CD4-positive, alpha-beta T cell (primary cell): ENCODE results near the gene FAM50A. TPM values are rescaled to one million over a fixed set of nuclear protein-coding genes. Genes with fewer than 3 reads are reported as not detected.

Experiments
- ATAC-seq: fragments of 200-7000 bp; cut with Tn5 transposase; one replicate; pipeline ENCODE4 v1.10.0; 2022; ENCODE audit warnings: mild to moderate bottlenecking; ENCODE audit not compliant: poor library complexity
- CTCF ChIA-PET: fragments of 350-600 bp; sonication (Branson Sonifier 250); formaldehyde crosslinking; loops from one replicate; lab custom pipeline; 2021; ENCODE audit warnings: antibody characterized with exemption, inconsistent platforms; lab: Charles Lee
- POLR2A ChIA-PET: fragments of 350-600 bp; sonication (Branson Sonifier 250); formaldehyde crosslinking; loops from one replicate; lab custom pipeline; 2021; ENCODE audit warnings: antibody characterized with exemption, inconsistent platforms; lab: Charles Lee
- DNase-seq, 14 experiments: peaks; one replicate each; pipeline ENCODE4 v3.0.0-alpha.2; 2013 to 2020; ENCODE audit warnings: mixed read lengths in 2 of 14
- H3K27ac ChIP-seq, 2 donors: one replicate each; pipeline versions ENCODE4 v1.5.1 to v1.7.0; 2013; ENCODE audit warnings: low read length in 2 of 2, low read depth in 1 of 2, mild to moderate bottlenecking in 1 of 2
- H3K27me3 ChIP-seq, 2 experiments: 1 replicate in 1 of 2; 2 replicates in 1 of 2; pipeline versions ENCODE4 v1.6.1 to v1.7.0; 2013; ENCODE audit warnings: low read length in 2 of 2, control low read depth in 1 of 2, mild to moderate bottlenecking in 1 of 2, moderate library complexity in 1 of 2; ENCODE audit not compliant: insufficient read depth in 2 of 2, control insufficient read depth in 1 of 2
- H3K36me3 ChIP-seq: one replicate; pipeline ENCODE4 v1.6.1; 2013; ENCODE audit warnings: low read length, control low read depth; ENCODE audit not compliant: insufficient read depth
- H3K4me1 ChIP-seq: one replicate; pipeline ENCODE4 v1.6.1; 2013; ENCODE audit warnings: low read length, control low read depth; ENCODE audit not compliant: insufficient read depth
- H3K4me3 ChIP-seq: one replicate; pipeline ENCODE4 v1.5.1; 2013; ENCODE audit warnings: mild to moderate bottlenecking, low read length, moderate library complexity
- H3K9me3 ChIP-seq, 2 experiments: 1 replicate in 1 of 2; 2 replicates in 1 of 2; pipeline versions ENCODE4 v1.6.1 to v1.7.0; 2013; ENCODE audit warnings: low read length in 2 of 2, mild to moderate bottlenecking in 2 of 2, control low read depth in 1 of 2, moderate library complexity in 1 of 2; ENCODE audit not compliant: control insufficient read depth in 1 of 2, insufficient read depth in 1 of 2
- H3K27ac Mint-ChIP-seq: one replicate; pipeline ENCODE4 v1.8.0; 2020; ENCODE audit warnings: mixed read lengths
- H3K27me3 Mint-ChIP-seq: one replicate; pipeline ENCODE4 v1.8.0; 2021; ENCODE audit warnings: mixed read lengths
- H3K36me3 Mint-ChIP-seq: one replicate; pipeline ENCODE4 v1.8.0; 2021; ENCODE audit warnings: low read depth, mixed read lengths
- H3K4me1 Mint-ChIP-seq: one replicate; pipeline ENCODE4 v1.8.0; 2021; ENCODE audit warnings: low read depth, mixed read lengths
- H3K4me3 Mint-ChIP-seq: one replicate; pipeline ENCODE4 v1.8.0; 2020; ENCODE audit warnings: mild to moderate bottlenecking, mixed read lengths
- H3K9me3 Mint-ChIP-seq: one replicate; pipeline ENCODE4 v1.8.0; 2020; ENCODE audit warnings: mixed read lengths
- CTCF ChIP-seq: fragments of 200-600 bp; IDR thresholded peaks from one replicate; pipeline ENCODE4 v1.8.0; 2022; ENCODE audit warnings: antibody characterized with exemption, mild to moderate bottlenecking
- intact Hi-C, 2 experiments: fragments of 100-400 bp; cut with DNase I in 1 of 2; cut with micrococcal nuclease in 1 of 2; formaldehyde crosslinking; loops; one replicate each; pipeline versions ENCODE4 v1.15.1 to v1.9.0; 2023 to 2025; cut with DNase I, micrococcal nuclease
- total RNA-seq, 174 experiments: library from RNA in 2 of 174; stranded (reverse) in 2 of 174; gene quantifications; one replicate each; pipeline ENCODE4 v1.2.3 and lab custom pipeline; 2021 to 2026

Gene FAM50A
- total RNA-seq, 2 experiments from 2014 or later, result 42.3 to 49.4 TPM

GRCh38 chrX:154490021-154490413 is 46.1 kb downstream of the FAM50A start:
- intact Hi-C loops, result loop anchor here in 1 of 2 experiments (1.0 kb wide), 1 partner anchor 32 kb away; the partner anchor contains the start of gene PLXNA3
- peak overlapping the region; percentile 53 to 70 for H3K27ac ChIP-seq
- H3K4me3 ChIP-seq, result peak overlapping the region; percentile 67
- ChIA-PET POLR2A (interaction anchor here (0.6 to 3.4 kb wide), 13 partner anchors 20 to 563 kb away, joined by 3 to 35 read pairs (median 5); partner anchors contain the start of genes ATP6AP1, FAM3A, HCFC1 and PLXNA3), CTCF (interaction anchor here (0.7 to 1.2 kb wide), 4 partner anchors 11 to 116 kb away, joined by 3 to 9 read pairs (median 3); partner anchors contain the start of genes LAGE3 and RPL10)
- TF ChIP-seq CTCF, result no peak
- peaks cover 6% of the 10 kb centered on the region for H3K36me3 Mint-ChIP-seq
- peaks cover 4% of the 10 kb centered on the region for H3K36me3 ChIP-seq
- H3K4me1 ChIP-seq, result peaks cover 44% of the 10 kb centered on the region
- H3K27me3 ChIP-seq, result no peaks in the 10 kb centered on the region
- DNase-seq, result peak in 5 of 14 experiments; percentile 10 to 56 (median 39)
- peak overlapping the region; percentile 84 for H3K4me3 Mint-ChIP-seq
- peaks cover 11% of the 10 kb centered on the region for H3K4me1 Mint-ChIP-seq
- peak overlapping the region; percentile 92 for H3K27ac Mint-ChIP-seq
- H3K9me3 Mint-ChIP-seq, result no peaks in the 10 kb centered on the region
- peak; percentile 5 for ATAC-seq
- H3K9me3 ChIP-seq, result no peaks in the 10 kb centered on the region
- no peaks in the 10 kb centered on the region for H3K27me3 Mint-ChIP-seq

- Histone ChIP-seq H3K9me3 (no peaks in the 10 kb centered on the region), H3K27ac (peak within 1 kb of the TSS; percentile 53 to 88), H3K4me1 (peaks cover 38% of the 10 kb centered on the region), H3K27me3 (no peaks in the 10 kb centered on the region), H3K36me3 (no peaks in the 10 kb centered on the region), H3K4me3 (peak within 1 kb of the TSS; percentile 72)
- no peaks in the 10 kb centered on the region for H3K9me3 Mint-ChIP-seq
- ChIA-PET POLR2A (interaction anchor here (0.6 to 3.4 kb wide), 13 partner anchors 20 to 564 kb away, joined by 3 to 35 read pairs (median 5); partner anchors contain the start of genes ATP6AP1, FAM3A, HCFC1 and RPL10), CTCF (interaction anchor here (0.7 to 1.2 kb wide), 4 partner anchors 12 to 117 kb away, joined by 3 to 9 read pairs (median 3); partner anchors contain the start of genes LAGE3 and RPL10)
- peak within 1 kb of the TSS; percentile 91 for H3K4me3 Mint-ChIP-seq
- H3K4me1 Mint-ChIP-seq, result peaks cover 11% of the 10 kb centered on the region
- no peak for TF ChIP-seq CTCF
- DNase-seq, result peak; percentile 68 to 95 (median 84)
- peak; percentile 78 for ATAC-seq
- intact Hi-C loops, result loop anchor here in 1 of 2 experiments (1.0 kb wide), 1 partner anchor 32 kb away; the partner anchor contains the start of gene PLXNA3
- peak within 1 kb of the TSS; percentile 95 for H3K27ac Mint-ChIP-seq
- peaks cover 6% of the 10 kb centered on the region for H3K36me3 Mint-ChIP-seq
- no peaks in the 10 kb centered on the region for H3K27me3 Mint-ChIP-seq
Measured at GRCh38 chrX:154490414-154491083, 46.6 kb downstream of the FAM50A start, which contains the start of gene SLC10A3. SLC10A3 (minus strand) TSS chrX:154490629; CDS start chrX:154488940, 1,689 bp downstream.

GRCh38 chrX:154494715-154495114 is 50.8 kb downstream of the FAM50A start:
- ATAC-seq (no peak), DNase-seq (no peak)
- Mint-ChIP-seq H3K27ac (no peak overlapping the region), H3K9me3 (no peaks in the 10 kb centered on the region), H3K36me3 (peaks cover 6% of the 10 kb centered on the region), H3K27me3 (no peaks in the 10 kb centered on the region), H3K4me3 (no peak overlapping the region), H3K4me1 (peaks cover 6% of the 10 kb centered on the region)
- H3K9me3 ChIP-seq, result no peaks in the 10 kb centered on the region
- POLR2A ChIA-PET, result no interaction called here
- CTCF ChIA-PET, result no interaction called here
- no peak overlapping the region for H3K4me3 ChIP-seq
- intact Hi-C loops, result no loop called here
- H3K4me1 ChIP-seq, result peaks cover 10% of the 10 kb centered on the region
- H3K36me3 ChIP-seq, result no peaks in the 10 kb centered on the region
- no peak for TF ChIP-seq CTCF
- no peak overlapping the region for H3K27ac ChIP-seq
- H3K27me3 ChIP-seq, result no peaks in the 10 kb centered on the region
